ENCODE measurements around the gene BEND3. TPM values are rescaled to one million over a fixed set of nuclear protein-coding genes. Genes with fewer than 3 reads are reported as not detected.
"Not testable (repeated sequence)": the region's sequence is repeated elsewhere in the genome, so short reads cannot be mapped to it uniquely, and the experiment has no call there.

BEND3 gene
- total RNA-seq, 4 donors from 2014 or later, result 1.3 to 8.5 (median 1.7) TPM

DNA sequence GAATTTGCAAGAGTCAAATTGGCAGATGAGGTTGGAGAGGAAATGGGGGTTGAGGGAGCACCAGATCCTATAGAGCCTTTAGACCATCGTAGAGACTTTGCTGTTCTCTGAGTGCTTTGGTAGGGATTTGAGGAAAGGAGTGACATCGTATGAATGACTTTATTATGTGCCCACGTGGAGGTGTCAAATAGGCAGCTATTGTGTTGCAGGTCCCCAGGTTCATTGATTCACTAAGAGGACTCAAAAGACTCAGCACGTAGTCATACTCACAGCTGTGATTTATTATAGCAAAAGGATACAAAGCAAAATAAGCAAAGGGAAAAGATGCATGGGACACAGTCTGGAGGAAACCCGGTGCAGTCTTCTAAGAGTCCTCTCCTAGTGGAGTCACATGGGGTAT, 85.2 kb downstream of the BEND3 start:
- TF ChIP-seq CTCF (IDR thresholded peaks at IDR 0.05), result no peak
- no peak for DNase-seq (ENCODE audit: low spot score)
- no peak for ATAC-seq (ENCODE audit: low FRiP score)

DNA sequence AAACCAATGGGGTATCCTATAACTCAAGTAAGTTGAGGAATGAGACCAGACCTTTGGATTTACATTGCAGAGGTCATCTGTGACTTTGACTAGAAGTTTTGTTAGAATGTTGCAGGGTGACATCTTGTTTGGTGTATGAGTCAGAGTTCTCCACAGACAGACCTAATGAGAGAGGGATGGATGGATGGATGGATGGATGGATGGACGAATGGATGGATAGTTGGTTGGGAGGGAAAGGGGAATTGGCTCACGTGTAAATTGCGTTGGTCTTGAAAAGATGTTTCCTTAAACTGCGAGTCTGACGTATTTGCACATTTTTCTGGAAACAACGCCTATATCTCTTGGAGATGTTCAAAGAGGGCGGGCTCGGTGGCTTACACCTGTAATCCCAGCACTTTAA, 88.3 kb downstream of the BEND3 start:
- DNase-seq (ENCODE audit: low spot score) (no peak), ATAC-seq (ENCODE audit: low FRiP score) (no peak)
- no peak for TF ChIP-seq CTCF (IDR thresholded peaks at IDR 0.05)

- DNase-seq (ENCODE audit: low spot score) (no peak), ATAC-seq (ENCODE audit: low FRiP score) (no peak)
- no peak for TF ChIP-seq CTCF (IDR thresholded peaks at IDR 0.05)
Measured at GRCh38 chr6:107021446-107022185, 93.7 kb downstream of the BEND3 start.

GRCh38 chr6:107020239-107020638, 95.1 kb downstream of the BEND3 start:
- DNase-seq (ENCODE audit: low spot score), result no peak
- no peak for ATAC-seq (ENCODE audit: low FRiP score)
- no peak for TF ChIP-seq CTCF (IDR thresholded peaks at IDR 0.05)

GRCh38 chr6:107019628-107020027, 95.7 kb downstream of the BEND3 start:
- ATAC-seq (ENCODE audit: low FRiP score), result not testable (repeated sequence)

DNA sequence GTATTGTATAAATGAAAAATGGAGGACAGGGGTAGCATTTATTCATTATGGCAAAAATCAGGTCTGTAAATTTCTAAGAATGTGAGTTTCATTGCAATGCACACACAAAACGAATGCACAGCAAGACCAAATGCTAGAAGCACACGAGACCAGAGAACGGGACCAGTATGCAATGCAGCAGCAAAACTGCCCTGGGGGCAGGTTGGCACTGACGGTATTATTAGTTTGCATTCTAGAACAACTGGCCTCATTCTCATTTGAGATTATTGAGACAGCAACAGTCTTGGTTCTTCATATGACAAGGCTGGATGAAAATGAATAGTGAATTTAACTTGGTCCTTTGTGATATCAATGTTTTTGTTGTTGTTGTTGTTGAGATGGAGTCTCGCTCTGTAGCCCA, 96.3 kb downstream of the BEND3 start:
- no peak for TF ChIP-seq CTCF (IDR thresholded peaks at IDR 0.05)
- DNase-seq (ENCODE audit: low spot score) (no peak), ATAC-seq (ENCODE audit: low FRiP score) (no peak)

More at GRCh38 chr6:107019628-107020027, 95.7 kb downstream of the BEND3 start:
- DNase-seq (ENCODE audit: low spot score), result not testable (repeated sequence)

Small RNA genes lying within 50 kb of the gene (small RNA-seq; reads per million reads assigned to genes)
- not detected for gene RNU6-1299P

Other genes with a start within 250 kb of the BEND3 start
- gene CD24, start 140.8 kb downstream of the BEND3 start, total RNA-seq, result 10 to 100 TPM in 1 of 4 donors, under 1 TPM in 3; 0.37 to 12.9 (median 0.73) TPM
- gene MTRES1, start 87.3 kb downstream of the BEND3 start, total RNA-seq, result 10 to 100 TPM; 10.2 to 17.3 (median 13.2) TPM

Data from omental fat pad (tissue), 4 donors.